HEK293 (cell line): Measurements from ENCODE around the gene TLL1.

Experiments used
- ZNF202 ChIP-seq: fragments of 450-650 bp; formaldehyde crosslinking; IDR thresholded peaks from 2 replicates; pipeline ENCODE4 v1.5.1; 2016; ENCODE audit warnings: missing biosample characterization, missing genetic modification characterization, borderline replicate concordance
- TF ChIP-seq, protein P1 (sequence below): fragments of 450-650 bp; formaldehyde crosslinking; IDR thresholded peaks from 2 replicates; pipeline ENCODE4 v1.5.1; 2016; ENCODE audit warnings: missing biosample characterization, missing genetic modification characterization

DNA sequence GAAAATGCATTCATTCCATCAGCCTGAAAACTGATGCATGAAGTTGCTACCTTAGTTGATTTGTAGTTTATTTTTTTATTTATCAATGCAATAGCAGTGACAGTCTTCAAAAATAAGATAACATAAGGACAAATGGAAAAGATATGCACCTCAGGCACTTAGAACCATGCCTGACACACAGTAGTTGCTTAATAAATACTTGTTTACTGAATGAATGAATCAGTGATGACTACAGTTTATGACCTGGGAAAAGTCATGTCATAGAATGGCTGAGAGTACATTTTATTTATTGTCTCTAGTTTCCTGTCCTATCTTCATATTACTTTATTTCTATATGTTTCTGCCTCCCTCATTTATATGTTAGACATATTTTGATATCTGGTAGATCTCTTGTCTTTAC, 171.8 kb downstream of the TLL1 start:
- no peak for TF ChIP-seq ZNF202 (tag by site-specific recombination)
- TF ChIP-seq, protein P1, sequence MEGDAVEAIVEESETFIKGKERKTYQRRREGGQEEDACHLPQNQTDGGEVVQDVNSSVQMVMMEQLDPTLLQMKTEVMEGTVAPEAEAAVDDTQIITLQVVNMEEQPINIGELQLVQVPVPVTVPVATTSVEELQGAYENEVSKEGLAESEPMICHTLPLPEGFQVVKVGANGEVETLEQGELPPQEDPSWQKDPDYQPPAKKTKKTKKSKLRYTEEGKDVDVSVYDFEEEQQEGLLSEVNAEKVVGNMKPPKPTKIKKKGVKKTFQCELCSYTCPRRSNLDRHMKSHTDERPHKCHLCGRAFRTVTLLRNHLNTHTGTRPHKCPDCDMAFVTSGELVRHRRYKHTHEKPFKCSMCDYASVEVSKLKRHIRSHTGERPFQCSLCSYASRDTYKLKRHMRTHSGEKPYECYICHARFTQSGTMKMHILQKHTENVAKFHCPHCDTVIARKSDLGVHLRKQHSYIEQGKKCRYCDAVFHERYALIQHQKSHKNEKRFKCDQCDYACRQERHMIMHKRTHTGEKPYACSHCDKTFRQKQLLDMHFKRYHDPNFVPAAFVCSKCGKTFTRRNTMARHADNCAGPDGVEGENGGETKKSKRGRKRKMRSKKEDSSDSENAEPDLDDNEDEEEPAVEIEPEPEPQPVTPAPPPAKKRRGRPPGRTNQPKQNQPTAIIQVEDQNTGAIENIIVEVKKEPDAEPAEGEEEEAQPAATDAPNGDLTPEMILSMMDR (tag by site-specific recombination) = no peak
